Left ventricle myocardium inferior (tissue), 1 donor: ENCODE data around the gene VRK1. TPM values are rescaled to one million over a fixed set of nuclear protein-coding genes. Genes with fewer than 3 reads are reported as not detected.

Experiments
- DNase-seq: peaks from one replicate; pipeline ENCODE4 v3.0.0-alpha.2; 2020
- H3K27ac ChIP-seq: fragments of 200-600 bp; replicated peaks from 2 replicates; pipeline ENCODE4 v1.8.0; 2021
- H3K27me3 ChIP-seq: fragments of 200-600 bp; 2 replicates; pipeline ENCODE4 v1.8.0; 2021; ENCODE audit warnings: low read depth
- H3K36me3 ChIP-seq: fragments of 200-600 bp; 2 replicates; pipeline ENCODE4 v1.8.0; 2021
- H3K4me1 ChIP-seq: fragments of 200-600 bp; 2 replicates; pipeline ENCODE4 v1.8.0; 2021
- H3K4me3 ChIP-seq: fragments of 200-600 bp; 2 replicates; pipeline ENCODE4 v1.8.0; 2021; ENCODE audit warnings: mild to moderate bottlenecking, moderate library complexity
- H3K9me3 ChIP-seq: fragments of 200-600 bp; replicated peaks from 2 replicates; pipeline ENCODE4 v1.8.0; 2021
- intact Hi-C: fragments of 100-400 bp; cut with micrococcal nuclease; formaldehyde crosslinking; loops from one replicate; pipeline ENCODE4 v1.11.0; 2022
- total RNA-seq: library from RNA; stranded (reverse); fragmentation: NEBNext Ultra II Directional; extraction: Animal tissue kit (Norgen Biotek cat#: 25700); gene quantifications from one replicate; pipeline ENCODE4 v1.2.1, GENCODE V29; 2021
- TF ChIP-seq, protein P1 (sequence below): fragments of 200-600 bp; IDR thresholded peaks from 2 replicates; pipeline ENCODE4 v1.8.0; 2021; ENCODE audit warnings: antibody characterized with exemption, mild to moderate bottlenecking, borderline replicate concordance
- donor health status: DM: no; HTN: yes; CAD: no; lungs with severe emphysema.

The VRK1 gene
- total RNA-seq, 1 donor from 2014 or later, result 6.5 TPM

DNA sequence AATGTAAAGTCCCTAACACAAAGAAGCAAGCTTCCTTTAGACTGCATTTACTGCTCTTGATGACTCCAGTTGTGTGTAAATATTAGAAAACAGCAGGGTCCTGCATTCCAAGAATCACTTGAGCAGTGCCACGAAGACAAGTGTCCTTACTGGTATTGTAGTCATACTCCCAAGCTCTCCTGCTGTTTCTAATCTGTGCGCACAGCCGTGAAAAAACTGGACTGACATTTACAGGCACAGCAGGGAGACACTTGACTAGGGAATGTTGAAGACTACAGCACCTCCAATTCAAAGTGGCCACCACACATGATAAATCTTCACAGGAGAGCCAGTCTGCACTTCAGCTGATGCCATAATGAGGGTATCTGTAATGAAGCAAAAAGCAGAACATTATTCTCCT lies 91.4 kb downstream of the VRK1 start:
- Histone ChIP-seq H3K36me3 (no peaks in the 10 kb centered on the region), H3K4me3 (no peak overlapping the region), H3K4me1 (peaks cover 7% of the 10 kb centered on the region), H3K27me3 (no peaks in the 10 kb centered on the region), H3K27ac (no peak overlapping the region), H3K9me3 (no peaks in the 10 kb centered on the region)
- TF ChIP-seq, protein P1, sequence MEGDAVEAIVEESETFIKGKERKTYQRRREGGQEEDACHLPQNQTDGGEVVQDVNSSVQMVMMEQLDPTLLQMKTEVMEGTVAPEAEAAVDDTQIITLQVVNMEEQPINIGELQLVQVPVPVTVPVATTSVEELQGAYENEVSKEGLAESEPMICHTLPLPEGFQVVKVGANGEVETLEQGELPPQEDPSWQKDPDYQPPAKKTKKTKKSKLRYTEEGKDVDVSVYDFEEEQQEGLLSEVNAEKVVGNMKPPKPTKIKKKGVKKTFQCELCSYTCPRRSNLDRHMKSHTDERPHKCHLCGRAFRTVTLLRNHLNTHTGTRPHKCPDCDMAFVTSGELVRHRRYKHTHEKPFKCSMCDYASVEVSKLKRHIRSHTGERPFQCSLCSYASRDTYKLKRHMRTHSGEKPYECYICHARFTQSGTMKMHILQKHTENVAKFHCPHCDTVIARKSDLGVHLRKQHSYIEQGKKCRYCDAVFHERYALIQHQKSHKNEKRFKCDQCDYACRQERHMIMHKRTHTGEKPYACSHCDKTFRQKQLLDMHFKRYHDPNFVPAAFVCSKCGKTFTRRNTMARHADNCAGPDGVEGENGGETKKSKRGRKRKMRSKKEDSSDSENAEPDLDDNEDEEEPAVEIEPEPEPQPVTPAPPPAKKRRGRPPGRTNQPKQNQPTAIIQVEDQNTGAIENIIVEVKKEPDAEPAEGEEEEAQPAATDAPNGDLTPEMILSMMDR, result no peak
- DNase-seq, result no peak
- intact Hi-C loops, result no loop called here

DNA sequence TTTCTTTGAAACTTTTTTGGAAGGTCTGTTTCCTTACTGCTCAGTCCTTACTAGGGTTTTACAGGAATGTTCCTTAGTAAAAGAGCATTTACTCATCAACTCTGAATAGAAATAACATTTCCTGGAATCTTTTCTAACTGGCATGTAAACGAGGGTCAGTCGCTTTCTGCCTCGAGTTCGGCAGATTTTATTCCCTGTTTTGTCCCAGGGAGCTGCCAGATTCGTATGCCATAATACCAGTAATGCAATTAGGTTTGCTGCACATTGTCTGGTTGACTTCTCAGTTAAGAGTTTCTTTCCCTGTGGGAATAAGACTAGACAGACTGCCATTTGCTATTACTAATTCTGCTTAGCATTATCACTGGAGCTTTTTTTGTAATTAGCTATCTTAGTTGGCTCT lies 91.9 kb downstream of the VRK1 start:
- DNase-seq, result no peak
- no peak overlapping the region for H3K4me3 ChIP-seq
- H3K36me3 ChIP-seq, result no peaks in the 10 kb centered on the region
- H3K27ac ChIP-seq, result no peak overlapping the region
- H3K9me3 ChIP-seq, result no peaks in the 10 kb centered on the region
- H3K4me1 ChIP-seq, result peaks cover 7% of the 10 kb centered on the region
- H3K27me3 ChIP-seq, result no peaks in the 10 kb centered on the region
- TF ChIP-seq, protein P1, result no peak
- intact Hi-C loops, result no loop called here

DNA sequence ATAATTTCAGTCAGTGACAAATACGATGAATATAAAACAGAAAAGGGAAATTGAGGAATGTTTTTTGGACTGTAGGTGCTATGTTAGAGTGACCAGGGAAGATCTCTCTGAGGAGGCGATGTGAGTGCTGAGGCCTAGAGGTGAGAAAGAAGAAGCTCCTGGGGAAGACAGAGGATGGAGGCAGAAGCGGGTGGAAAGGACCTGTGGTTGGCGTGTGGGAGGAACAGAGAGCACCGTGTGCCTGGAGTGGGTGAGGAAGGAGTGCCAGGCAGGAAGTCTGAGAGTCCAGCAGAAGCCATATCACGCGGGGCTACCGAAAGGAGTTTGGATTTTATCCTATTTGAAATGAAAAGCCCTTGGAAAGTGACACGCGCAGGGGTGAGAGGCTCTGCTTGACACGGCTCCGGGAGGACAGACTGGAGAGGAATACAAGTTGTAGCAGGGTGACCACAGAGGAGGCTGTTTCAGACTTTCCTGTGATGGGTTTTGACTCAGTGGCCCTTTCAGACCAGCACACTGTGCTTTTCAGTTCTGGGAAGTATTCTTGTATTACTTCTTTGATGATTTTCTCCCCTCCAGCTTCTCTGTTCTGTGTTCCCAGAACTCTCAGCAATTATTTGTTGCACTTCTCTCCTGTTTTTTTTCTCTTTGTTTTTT lies 96.9 kb downstream of the VRK1 start:
- no peak for DNase-seq
- Histone ChIP-seq H3K27me3 (no peaks in the 10 kb centered on the region), H3K36me3 (no peaks in the 10 kb centered on the region), H3K27ac (no peak overlapping the region), H3K4me1 (peaks cover under 1% of the 10 kb centered on the region), H3K9me3 (no peaks in the 10 kb centered on the region), H3K4me3 (no peak overlapping the region)
- intact Hi-C loops, result no loop called here
- TF ChIP-seq, protein P1, result no peak

DNA sequence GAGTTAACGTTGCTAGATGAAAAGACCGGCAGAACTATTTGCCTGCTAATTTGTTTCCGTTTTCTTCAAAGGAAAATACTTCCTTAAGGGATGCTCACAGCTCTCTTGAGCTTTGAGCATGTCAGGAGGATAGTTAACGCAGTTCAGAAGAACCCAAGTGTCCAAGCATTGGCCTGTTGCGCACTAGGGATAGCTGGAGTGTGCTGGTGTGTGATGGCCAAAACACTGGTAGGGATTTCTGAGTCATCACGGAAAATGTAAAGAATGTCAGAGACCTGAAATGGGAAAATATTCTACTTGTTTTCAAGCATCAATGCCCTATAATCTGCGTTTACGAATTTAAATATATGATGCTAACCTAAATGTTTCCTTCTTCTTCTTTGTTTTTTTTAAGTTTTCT lies 97.8 kb downstream of the VRK1 start:
- H3K27me3 ChIP-seq, result no peaks in the 10 kb centered on the region
- intact Hi-C loops, result no loop called here
- TF ChIP-seq, protein P1, result no peak
- H3K4me3 ChIP-seq, result no peak overlapping the region
- H3K36me3 ChIP-seq, result no peaks in the 10 kb centered on the region
- DNase-seq, result no peak
- H3K9me3 ChIP-seq, result no peaks in the 10 kb centered on the region
- H3K27ac ChIP-seq, result no peak overlapping the region
- no peaks in the 10 kb centered on the region for H3K4me1 ChIP-seq

DNA sequence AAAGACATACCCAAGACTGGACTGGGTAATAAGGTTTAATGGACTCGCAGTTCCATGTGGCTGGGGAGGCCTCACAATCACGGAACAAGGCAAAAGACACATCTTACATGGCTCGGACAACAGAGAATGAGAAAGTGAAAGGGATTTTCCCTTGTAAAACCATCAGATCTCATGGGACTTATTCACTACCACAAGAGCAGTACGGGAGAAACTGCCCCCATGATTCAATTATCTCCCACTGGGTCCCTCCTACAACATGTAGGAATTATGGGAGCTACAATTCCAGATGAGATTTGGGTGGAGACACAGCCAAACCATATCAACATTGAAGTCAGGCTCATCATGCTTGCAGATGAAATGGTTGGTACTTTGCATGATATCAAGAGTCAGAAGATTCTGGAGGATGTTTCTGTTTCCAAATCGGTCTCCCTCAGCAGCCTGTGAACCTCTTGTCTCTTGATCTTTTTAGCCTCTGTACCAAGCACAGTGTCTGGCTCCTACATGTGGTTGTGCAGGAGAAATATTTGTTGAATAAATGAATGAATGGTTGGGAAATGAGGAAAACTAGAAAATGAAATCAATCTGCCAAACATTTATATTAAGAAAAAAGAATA lies 98.6 kb downstream of the VRK1 start:
- intact Hi-C loops, result no loop called here
- Histone ChIP-seq H3K4me1 (no peaks in the 10 kb centered on the region), H3K27me3 (no peaks in the 10 kb centered on the region), H3K36me3 (no peaks in the 10 kb centered on the region), H3K4me3 (no peak overlapping the region), H3K27ac (no peak overlapping the region), H3K9me3 (no peaks in the 10 kb centered on the region)
- DNase-seq, result no peak
- TF ChIP-seq, protein P1, result no peak
